K562 (cell line): ENCODE results near the gene CRYBG2. TPM values are rescaled to one million over a fixed set of nuclear protein-coding genes. Genes with fewer than 3 reads are reported as not detected.

Source experiments
- CAMTA2 ChIP-seq: fragments of 250-450 bp; sonication (Bioruptor Pico); conservative IDR thresholded peaks from 2 replicates; pipeline ENCODE4 v1.5.1; 2022
- CHAMP1 ChIP-seq: fragments of 450-650 bp; IDR thresholded peaks from 2 replicates; pipeline ENCODE4 v1.6.1; 2016; ENCODE audit warnings: mild to moderate bottlenecking
- FOS ChIP-seq: IDR thresholded peaks from 3 replicates; pipeline ENCODE4 v1.6.1; 2011; ENCODE audit not compliant: insufficient read length; ENCODE audit errors: extremely low read depth
- GATAD2B ChIP-seq: fragments of 450-650 bp; IDR thresholded peaks from 2 replicates; pipeline ENCODE4 v1.6.1; 2017; ENCODE audit warnings: mild to moderate bottlenecking, borderline replicate concordance
- NBN ChIP-seq: fragments of 450-650 bp; IDR thresholded peaks from 2 replicates; pipeline ENCODE4 v1.6.1; 2016; ENCODE audit warnings: low read depth, mild to moderate bottlenecking
- POLR3G ChIP-seq: IDR thresholded peaks from 2 replicates; pipeline ENCODE4 v1.6.1; 2011; ENCODE audit not compliant: insufficient read length, insufficient replicate concordance; ENCODE audit errors: extremely low read depth
- RHOXF2B ChIP-seq: fragments of 250-450 bp; sonication (Bioruptor Pico); conservative IDR thresholded peaks from 2 replicates; pipeline ENCODE4 v1.5.1; 2021
- SMARCA4 ChIP-seq: fragments of 450-650 bp; IDR thresholded peaks from 2 replicates; pipeline ENCODE4 v1.6.1; 2016
- THRAP3 ChIP-seq: fragments of 450-650 bp; IDR thresholded peaks from 2 replicates; pipeline ENCODE4 v1.6.1; 2016; ENCODE audit warnings: mild to moderate bottlenecking, inconsistent platforms, borderline replicate concordance
- XRCC5 ChIP-seq: fragments of 200-400 bp; formaldehyde crosslinking; IDR thresholded peaks from 2 replicates; pipeline ENCODE4 v1.6.1; 2017; ENCODE audit warnings: low read depth, mild to moderate bottlenecking, low read length
- ZBTB2 ChIP-seq: fragments of 450-650 bp; IDR thresholded peaks from 2 replicates; pipeline ENCODE4 v1.6.1; 2016; ENCODE audit warnings: antibody characterized with exemption
- ZNF280B ChIP-seq: fragments of 250-450 bp; sonication (Bioruptor Pico); IDR thresholded peaks from 2 replicates; pipeline ENCODE4 v1.5.1; 2021; ENCODE audit warnings: mild to moderate bottlenecking
- ZNF316 ChIP-seq: fragments of 450-650 bp; IDR thresholded peaks from 2 replicates; pipeline ENCODE4 v1.6.1; 2016
- ZNF398 ChIP-seq: fragments of 250-450 bp; sonication (Bioruptor Pico); IDR thresholded peaks from 2 replicates; pipeline ENCODE4 v1.8.0; 2021; ENCODE audit warnings: moderate library complexity, mild to moderate bottlenecking, inconsistent platforms
- ZNF644 ChIP-seq: fragments of 200-800 bp; sonication (Bioruptor generic); IDR thresholded peaks from 2 replicates; pipeline ENCODE4 v1.6.1; 2016; ENCODE audit warnings: low read depth, missing genetic modification characterization, missing compliant biosample characterization
- polyA plus RNA-seq, 8 experiments: library from polyadenylated mRNA; depleted of rRNA in 4 of 8; stranded (reverse) in 5 of 8; unstranded in 3 of 8; fragments of >200 nt; fragmentation: Nextera tagmentation in 2 of 8; fragmentation: Illumina TruSeq in 1 of 8; extraction: Ambion mirVana in 2 of 8; extraction: Trizol in 1 of 8; gene quantifications; 2 replicates each; pipeline versions ENCODE4 v1.2.1 to v1.2.3, GENCODE V29; 2011 to 2014; ENCODE audit warnings: inconsistent platforms in 1 of 8, missing spikeins in 1 of 8
- total RNA-seq, 7 experiments: library from RNA; depleted of rRNA in 6 of 7; stranded (reverse); fragments of >200 nt in 6 of 7; fragmentation: Illumina TruSeq in 2 of 7; extraction: Trizol in 2 of 7; gene quantifications; 2 replicates each; pipeline versions ENCODE4 v1.2.1 to v1.2.3, GENCODE V29; 2011 to 2021; ENCODE audit warnings: low replicate concordance in 1 of 7
- TF ChIP-seq, protein P1 (sequence below), 2 experiments: IDR thresholded peaks; 2 replicates each; pipeline ENCODE4 v1.6.1; 2012; ENCODE audit warnings: improper control_type of control experiment in 2 of 2, low read depth in 2 of 2, low read length in 2 of 2, borderline replicate concordance in 1 of 2
- TF ChIP-seq, protein P2 (sequence below): sonication (generic); formaldehyde crosslinking; IDR thresholded peaks from 2 replicates; pipeline ENCODE4 v1.8.1; 2022; ENCODE audit warnings: missing genetic modification reagents

CRYBG2 gene
- total and polyA plus RNA-seq, 9 of the 15 experiments (the other 6 are each of a cell fraction or from before 2014, with no cell fraction given) = 0.39 to 8.5 (median 3.7) TPM

DNA sequence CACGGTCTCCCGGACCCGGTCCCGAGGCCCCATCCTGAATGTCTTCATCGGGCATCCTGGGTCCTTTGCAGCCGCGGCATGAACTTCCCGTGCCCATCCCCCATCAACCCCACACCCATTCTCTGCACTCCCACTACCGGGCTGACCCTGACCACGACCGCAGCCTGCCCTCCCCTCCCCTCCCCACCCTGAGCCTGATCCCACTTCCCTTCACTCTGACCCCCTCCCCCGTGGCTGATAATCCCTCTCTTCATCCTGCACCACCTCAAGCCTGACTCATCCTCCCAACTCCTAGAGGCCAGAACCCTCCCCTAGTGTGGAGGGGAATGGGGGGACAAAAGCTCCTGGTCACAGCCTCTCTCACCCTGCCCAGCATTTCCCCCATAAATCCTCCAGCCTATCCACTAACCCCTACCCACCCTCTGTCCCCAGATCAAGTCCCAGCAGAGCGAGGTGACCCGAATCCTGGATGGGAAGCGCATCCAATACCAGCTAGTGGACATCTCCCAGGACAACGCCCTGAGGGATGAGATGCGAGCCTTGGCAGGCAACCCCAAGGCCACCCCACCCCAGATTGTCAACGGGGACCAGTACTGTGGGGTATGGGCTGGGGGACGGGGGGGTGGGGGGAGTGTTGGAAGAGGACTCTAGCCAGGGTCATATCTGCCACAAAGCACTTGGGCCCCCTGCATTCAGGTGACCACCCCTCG is 73.4 kb downstream of the CRYBG2 start (continued):
- TF ChIP-seq, protein P1, sequence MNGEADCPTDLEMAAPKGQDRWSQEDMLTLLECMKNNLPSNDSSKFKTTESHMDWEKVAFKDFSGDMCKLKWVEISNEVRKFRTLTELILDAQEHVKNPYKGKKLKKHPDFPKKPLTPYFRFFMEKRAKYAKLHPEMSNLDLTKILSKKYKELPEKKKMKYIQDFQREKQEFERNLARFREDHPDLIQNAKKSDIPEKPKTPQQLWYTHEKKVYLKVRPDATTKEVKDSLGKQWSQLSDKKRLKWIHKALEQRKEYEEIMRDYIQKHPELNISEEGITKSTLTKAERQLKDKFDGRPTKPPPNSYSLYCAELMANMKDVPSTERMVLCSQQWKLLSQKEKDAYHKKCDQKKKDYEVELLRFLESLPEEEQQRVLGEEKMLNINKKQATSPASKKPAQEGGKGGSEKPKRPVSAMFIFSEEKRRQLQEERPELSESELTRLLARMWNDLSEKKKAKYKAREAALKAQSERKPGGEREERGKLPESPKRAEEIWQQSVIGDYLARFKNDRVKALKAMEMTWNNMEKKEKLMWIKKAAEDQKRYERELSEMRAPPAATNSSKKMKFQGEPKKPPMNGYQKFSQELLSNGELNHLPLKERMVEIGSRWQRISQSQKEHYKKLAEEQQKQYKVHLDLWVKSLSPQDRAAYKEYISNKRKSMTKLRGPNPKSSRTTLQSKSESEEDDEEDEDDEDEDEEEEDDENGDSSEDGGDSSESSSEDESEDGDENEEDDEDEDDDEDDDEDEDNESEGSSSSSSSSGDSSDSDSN (IDR thresholded peaks at IDR 0.05; ENCODE audit: borderline replicate concordance in 1 of 2, low read depth in 2 of 2, low read length in 2 of 2) = no peak
- TF ChIP-seq ZNF316 = no peak
- no peak for TF ChIP-seq FOS
- no peak for TF ChIP-seq CAMTA2 (CRISPR knock-in tag)
- 0 out of 2 replicates have a peak, but pooled peaks have one; percentile 60 for TF ChIP-seq ZNF280B (CRISPR knock-in tag)
- no peak for TF ChIP-seq RHOXF2B (CRISPR knock-in tag)
- TF ChIP-seq, protein P2, sequence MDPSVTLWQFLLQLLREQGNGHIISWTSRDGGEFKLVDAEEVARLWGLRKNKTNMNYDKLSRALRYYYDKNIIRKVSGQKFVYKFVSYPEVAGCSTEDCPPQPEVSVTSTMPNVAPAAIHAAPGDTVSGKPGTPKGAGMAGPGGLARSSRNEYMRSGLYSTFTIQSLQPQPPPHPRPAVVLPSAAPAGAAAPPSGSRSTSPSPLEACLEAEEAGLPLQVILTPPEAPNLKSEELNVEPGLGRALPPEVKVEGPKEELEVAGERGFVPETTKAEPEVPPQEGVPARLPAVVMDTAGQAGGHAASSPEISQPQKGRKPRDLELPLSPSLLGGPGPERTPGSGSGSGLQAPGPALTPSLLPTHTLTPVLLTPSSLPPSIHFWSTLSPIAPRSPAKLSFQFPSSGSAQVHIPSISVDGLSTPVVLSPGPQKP (CRISPR knock-in tag) = no peak
- TF ChIP-seq ZNF398 = no peak
- TF ChIP-seq ZNF644 (tag) = no peak
- no peak for TF ChIP-seq GATAD2B
- no peak for TF ChIP-seq POLR3G
- peak; percentile 65; the same call in 1 of the 2 replicates for TF ChIP-seq THRAP3
- TF ChIP-seq NBN = no peak; the same call in 1 of the 2 replicates
- no peak for TF ChIP-seq CHAMP1
- peak; percentile 65 for TF ChIP-seq SMARCA4
- peak; percentile 64; the same call in 1 of the 2 replicates for TF ChIP-seq ZBTB2
- TF ChIP-seq XRCC5 = no peak
